ENCODE results near the gene CD96. TPM values are rescaled to one million over a fixed set of nuclear protein-coding genes. Genes with fewer than 3 reads are reported as not detected.

Gene CD96
- total RNA-seq, 1 experiment from 2014 or later, result not detected

- H3K9ac ChIP-seq (ENCODE audit: extremely low read depth, insufficient read length, low read length), result no peak overlapping the region
- Mint-ChIP-seq H3K9me3 (peaks cover 14 to 15% of the 10 kb centered on the region in 2 experiments), H3K27ac (no peak overlapping the region; a peak in 1 of 7 replicates), H3K4me3 (no peak overlapping the region), H3K27me3 (ENCODE audit: low read depth) (peaks cover 3% of the 10 kb centered on the region), H3K4me1 (peaks cover 0 to 6% of the 10 kb centered on the region in 2 experiments; a peak in 2 of 4 replicates), H3K36me3 (ENCODE audit: insufficient read depth in 1 of 3, low read depth in 3 of 3) (peaks cover 4 to 9% (median 5%) of the 10 kb centered on the region in 3 experiments)
- no peaks in the 10 kb centered on the region for H4K20me1 ChIP-seq (ENCODE audit: control insufficient read depth, insufficient read depth, insufficient read length)
- no peak overlapping the region for H3K14ac ChIP-seq (ENCODE audit: insufficient read depth, low read length)
- no peaks in the 10 kb centered on the region for H3K79me1 ChIP-seq (ENCODE audit: insufficient read depth, low read depth, low read length, poor library complexity, severe bottlenecking)
- no peak for DNase-seq
- H2BK5ac ChIP-seq (ENCODE audit: insufficient read length, low read length), result no peak overlapping the region
- no peak overlapping the region for H2BK120ac ChIP-seq (ENCODE audit: low read depth, low read length, poor library complexity, severe bottlenecking)
- no peak overlapping the region for H3K4me2 ChIP-seq (ENCODE audit: insufficient read depth, insufficient read length, low read length)
- H3K23me2 ChIP-seq (ENCODE audit: insufficient read length, low read depth, low read length, poor library complexity, severe bottlenecking), result no peaks in the 10 kb centered on the region
- H3K18ac ChIP-seq (ENCODE audit: insufficient read length, low read depth, low read length), result no peak overlapping the region
- H3K23ac ChIP-seq (ENCODE audit: insufficient read length, low read depth, low read length), result no peak overlapping the region
- H4K8ac ChIP-seq (replicated peaks; ENCODE audit: insufficient read length, low read depth, low read length), result no peak overlapping the region
- no CpG with 5 or more reads among the region's 5 CpGs for WGBS (ENCODE audit: extremely low coverage, insufficient read length, low lambda C conversion rate)
- no peak overlapping the region for H3T11ph ChIP-seq (ENCODE audit: low read length)
- H2BK15ac ChIP-seq (ENCODE audit: low read depth, low read length), result no peak overlapping the region
- H3K9me3 ChIP-seq (ENCODE audit: control insufficient read depth, low read depth, low read length), result no peaks in the 10 kb centered on the region
- H2AFZ ChIP-seq (ENCODE audit: low read length), result no peak overlapping the region
- no peak overlapping the region for H3K4ac ChIP-seq (ENCODE audit: low read depth, low read length)
- H3K79me2 ChIP-seq (ENCODE audit: insufficient read depth, low read length), result no peaks in the 10 kb centered on the region
- H2BK12ac ChIP-seq (ENCODE audit: insufficient read length, low read depth, low read length), result no peak overlapping the region
- no peak overlapping the region for H2BK20ac ChIP-seq (ENCODE audit: low read depth, low read length, poor library complexity, severe bottlenecking)
- H3K27me3 ChIP-seq (ENCODE audit: insufficient read depth, low read length), result no peaks in the 10 kb centered on the region
- H4K91ac ChIP-seq (ENCODE audit: insufficient read length, low read depth, low read length), result no peak overlapping the region
- no peak overlapping the region for H3K27ac ChIP-seq (ENCODE audit: insufficient read length, low read depth, low read length)
- H4K5ac ChIP-seq (ENCODE audit: insufficient read length, low read depth, low read length), result no peak overlapping the region
- H3K56ac ChIP-seq (ENCODE audit: insufficient read length, low read depth, low read length), result no peak overlapping the region
- TF ChIP-seq CTCF (conservative IDR thresholded peaks at IDR 0.05), result no peak
- H2AK5ac ChIP-seq (ENCODE audit: insufficient read length, low read length), result no peak overlapping the region
- no peaks in the 10 kb centered on the region for H3K4me1 ChIP-seq (ENCODE audit: insufficient read depth, low read length)
Observed at GRCh38 chr3:111667621-111668239, 125.7 kb downstream of the CD96 start.
